GM12878 (cell line): ENCODE data around the gene IL27RA. TPM values are rescaled to one million over a fixed set of nuclear protein-coding genes. Genes with fewer than 3 reads are reported as not detected.

ENCODE experiments used
- BCL11A ChIP-seq: IDR thresholded peaks from 2 replicates; pipeline ENCODE4 v1.6.1; 2011; ENCODE audit warnings: low read depth, low read length
- CBX5 ChIP-seq: sonication (generic); IDR thresholded peaks from 2 replicates; pipeline ENCODE4 v1.6.1; 2016; ENCODE audit warnings: low read depth, moderate library complexity, mild to moderate bottlenecking, inconsistent platforms
- DPF2 ChIP-seq: fragments of 450-650 bp; IDR thresholded peaks from 2 replicates; pipeline ENCODE4 v1.6.1; 2017; ENCODE audit warnings: mild to moderate bottlenecking
- FOXM1 ChIP-seq: IDR thresholded peaks from 2 replicates; pipeline ENCODE4 v1.6.1; 2012; ENCODE audit warnings: low read depth, mild to moderate bottlenecking, inconsistent platforms, low read length, moderate library complexity
- HDAC6 ChIP-seq: fragments of 200-600 bp; sonication (generic); IDR thresholded peaks from one replicate; pipeline ENCODE4 v1.8.0; 2017; ENCODE audit warnings: antibody characterized with exemption; ENCODE audit not compliant: unreplicated experiment
- IRF5 ChIP-seq: fragments of 450-650 bp; IDR thresholded peaks from 2 replicates; pipeline ENCODE4 v1.6.1; 2017; ENCODE audit warnings: borderline replicate concordance
- MEF2B ChIP-seq: fragments of 450-650 bp; IDR thresholded peaks from 2 replicates; pipeline ENCODE4 v1.6.1; 2018; ENCODE audit warnings: mild to moderate bottlenecking, moderate library complexity; ENCODE audit not compliant: partially characterized antibody, poor library complexity, severe bottlenecking
- MLLT1 ChIP-seq: fragments of 450-650 bp; IDR thresholded peaks from 2 replicates; pipeline ENCODE4 v1.6.1; 2016; ENCODE audit warnings: mild to moderate bottlenecking
- NFIC ChIP-seq: IDR thresholded peaks from 2 replicates; pipeline ENCODE4 v1.6.1; 2012; ENCODE audit warnings: low read depth, mild to moderate bottlenecking, inconsistent platforms, low read length, moderate library complexity
- NKRF ChIP-seq: fragments of 450-650 bp; conservative IDR thresholded peaks from 2 replicates; pipeline ENCODE4 v1.6.1; 2017; ENCODE audit warnings: mild to moderate bottlenecking, moderate library complexity
- NRF1 ChIP-seq: conservative IDR thresholded peaks from 2 replicates; pipeline ENCODE4 v1.6.1; 2011; ENCODE audit warnings: mild to moderate bottlenecking, low read depth, low read length, improper control_type of control experiment
- POU2F2 ChIP-seq: IDR thresholded peaks from 3 replicates; pipeline ENCODE4 v1.6.1; 2011; ENCODE audit warnings: low read depth, mild to moderate bottlenecking, low read length, borderline replicate concordance
- RELA ChIP-seq: fragments of 450-650 bp; IDR thresholded peaks from 2 replicates; pipeline ENCODE4 v1.8.0; 2014; ENCODE audit warnings: borderline replicate concordance; ENCODE audit not compliant: partially characterized antibody
- RELB ChIP-seq: fragments of 450-650 bp; IDR thresholded peaks from 2 replicates; pipeline ENCODE4 v1.6.1; 2017; ENCODE audit warnings: low read depth, mild to moderate bottlenecking, moderate library complexity
- REST ChIP-seq: IDR thresholded peaks from 2 replicates; pipeline ENCODE4 v1.6.1; 2012; ENCODE audit warnings: mild to moderate bottlenecking, low read depth, low read length
- RUNX3 ChIP-seq: IDR thresholded peaks from 2 replicates; pipeline ENCODE4 v1.6.1; 2012; ENCODE audit warnings: low read length, inconsistent platforms
- SREBF1 ChIP-seq: IDR thresholded peaks from 2 replicates; pipeline ENCODE4 v1.6.1; 2012; ENCODE audit warnings: mild to moderate bottlenecking, low read length
- ZNF384 ChIP-seq: IDR thresholded peaks from 2 replicates; pipeline ENCODE4 v1.6.1; 2012; ENCODE audit warnings: low read depth, mild to moderate bottlenecking, low read length, improper control_type of control experiment, borderline replicate concordance
- ZZZ3 ChIP-seq: IDR thresholded peaks from 2 replicates; pipeline ENCODE4 v1.6.1; 2011; ENCODE audit warnings: low read depth; ENCODE audit not compliant: control insufficient read depth, insufficient read length
- polyA plus RNA-seq, 11 experiments: library from polyadenylated mRNA; depleted of rRNA in 4 of 11; unstranded in 6 of 11; stranded (reverse) in 5 of 11; fragments of >200 nt; fragmentation: Nextera tagmentation in 4 of 11; fragmentation: Illumina TruSeq in 1 of 11; extraction: Ambion mirVana in 4 of 11; extraction: Trizol in 1 of 11; gene quantifications; 1 replicate in 1 of 11; 2 replicates in 10 of 11; pipeline versions ENCODE4 v1.2.1 to v1.2.3, GENCODE V29; 2011 to 2016; ENCODE audit warnings: inconsistent platforms in 2 of 11, missing spikeins in 2 of 11, low read depth in 1 of 11
- total RNA-seq, 4 experiments: library from RNA; depleted of rRNA in 3 of 4; stranded (reverse); fragments of >200 nt in 3 of 4; fragmentation: Illumina TruSeq in 1 of 4; extraction: Trizol in 1 of 4; gene quantifications; 2 replicates each; pipeline versions ENCODE4 v1.2.1 to v1.2.3, GENCODE V29; 2013 to 2021

The IL27RA gene
- total and polyA plus RNA-seq, 10 of the 15 experiments (the other 5 are each of a cell fraction or from before 2014, with no cell fraction given): 8.4 to 63.5 (median 41.2) TPM

GRCh38 chr19:14080887-14081796 lies 49.6 kb downstream of the IL27RA start (continued):
- TF ChIP-seq NRF1 (peak; percentile 82), NKRF (0 out of 2 replicates have a peak, but pooled peaks have one; percentile 72), HDAC6 (no peak), MLLT1 (peak; percentile 68), SREBF1 (peak; percentile 88), RELB (peak; percentile 41; the same call in 1 of the 2 replicates), BCL11A (no peak), IRF5 (no peak), NFIC (no peak), RUNX3 (no peak), DPF2 (no peak), CBX5 (0 out of 2 replicates have a peak, but pooled peaks have one; percentile 38), REST (no peak), FOXM1 (no peak), ZZZ3 (no peak), MEF2B (no peak), ZNF384 (peak; percentile 81; the same call in 1 of the 2 replicates), RELA (peak; percentile 58), POU2F2 (no peak)
